ENCODE measurements around the gene ACOD1.

Gene ACOD1

DNA sequence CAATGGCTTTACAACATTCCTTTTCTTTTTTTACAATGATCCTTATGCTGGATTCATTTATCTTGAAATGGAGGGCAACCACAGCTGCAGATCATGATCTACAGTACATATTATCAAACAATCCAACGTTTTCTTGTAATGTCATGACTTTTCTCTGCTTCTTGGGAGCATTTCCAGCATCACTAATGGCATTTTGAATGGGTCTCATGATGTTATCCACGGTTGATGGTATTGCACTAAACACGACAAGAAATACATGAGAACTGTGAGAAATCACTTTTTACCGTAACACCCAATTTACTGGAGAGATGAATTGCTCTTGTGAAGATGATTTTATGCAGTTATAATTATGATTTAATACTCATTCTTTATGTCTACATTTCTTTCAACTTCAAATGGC, 16.2 kb upstream of the ACOD1 start:
- DNase-seq (ENCODE audit: low read depth, low spot score), result no peak
- ChIA-PET POLR2A (no interaction called here), CTCF (interaction anchor here (0.6 kb wide), 1 partner anchor 28 kb away, joined by 3 read pairs; no protein-coding TSS in a partner anchor)
- H3K4me3 ChIP-seq (ENCODE audit: low read depth, low read length), result no peak overlapping the region
- TF ChIP-seq, protein P1, sequence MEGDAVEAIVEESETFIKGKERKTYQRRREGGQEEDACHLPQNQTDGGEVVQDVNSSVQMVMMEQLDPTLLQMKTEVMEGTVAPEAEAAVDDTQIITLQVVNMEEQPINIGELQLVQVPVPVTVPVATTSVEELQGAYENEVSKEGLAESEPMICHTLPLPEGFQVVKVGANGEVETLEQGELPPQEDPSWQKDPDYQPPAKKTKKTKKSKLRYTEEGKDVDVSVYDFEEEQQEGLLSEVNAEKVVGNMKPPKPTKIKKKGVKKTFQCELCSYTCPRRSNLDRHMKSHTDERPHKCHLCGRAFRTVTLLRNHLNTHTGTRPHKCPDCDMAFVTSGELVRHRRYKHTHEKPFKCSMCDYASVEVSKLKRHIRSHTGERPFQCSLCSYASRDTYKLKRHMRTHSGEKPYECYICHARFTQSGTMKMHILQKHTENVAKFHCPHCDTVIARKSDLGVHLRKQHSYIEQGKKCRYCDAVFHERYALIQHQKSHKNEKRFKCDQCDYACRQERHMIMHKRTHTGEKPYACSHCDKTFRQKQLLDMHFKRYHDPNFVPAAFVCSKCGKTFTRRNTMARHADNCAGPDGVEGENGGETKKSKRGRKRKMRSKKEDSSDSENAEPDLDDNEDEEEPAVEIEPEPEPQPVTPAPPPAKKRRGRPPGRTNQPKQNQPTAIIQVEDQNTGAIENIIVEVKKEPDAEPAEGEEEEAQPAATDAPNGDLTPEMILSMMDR (IDR thresholded peaks at IDR 0.05; ENCODE audit: insufficient read depth, low read length, missing control alignments), result no peak

DNA sequence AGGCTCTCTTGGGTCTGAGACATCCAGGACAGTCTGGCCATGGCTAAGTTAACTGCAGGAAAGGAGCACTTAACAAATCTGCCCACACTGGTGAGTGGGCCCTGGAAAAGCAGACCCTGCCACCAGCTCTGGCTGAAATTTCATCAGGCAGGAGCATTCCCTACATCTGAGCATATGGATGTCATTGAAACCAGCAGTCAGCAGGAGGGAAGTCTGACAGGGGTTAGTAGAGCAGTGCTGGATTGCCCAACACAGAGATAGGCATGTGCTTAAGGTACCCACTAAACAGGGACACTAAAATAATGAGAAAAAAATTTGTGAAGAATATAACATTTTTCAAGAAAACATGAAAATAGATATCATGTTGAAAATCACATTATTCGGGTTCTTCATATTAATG, 13.6 kb upstream of the ACOD1 start:
- TF ChIP-seq, protein P1 (IDR thresholded peaks at IDR 0.05; ENCODE audit: insufficient read depth, low read length, missing control alignments), result no peak
- ChIA-PET CTCF (interaction anchor here (1.7 kb wide), 1 partner anchor 46 kb away, joined by 5 read pairs; no protein-coding TSS in a partner anchor), POLR2A (no interaction called here)
- no peak overlapping the region for H3K4me3 ChIP-seq (ENCODE audit: low read depth, low read length)
- DNase-seq (ENCODE audit: low read depth, low spot score), result no peak

DNA sequence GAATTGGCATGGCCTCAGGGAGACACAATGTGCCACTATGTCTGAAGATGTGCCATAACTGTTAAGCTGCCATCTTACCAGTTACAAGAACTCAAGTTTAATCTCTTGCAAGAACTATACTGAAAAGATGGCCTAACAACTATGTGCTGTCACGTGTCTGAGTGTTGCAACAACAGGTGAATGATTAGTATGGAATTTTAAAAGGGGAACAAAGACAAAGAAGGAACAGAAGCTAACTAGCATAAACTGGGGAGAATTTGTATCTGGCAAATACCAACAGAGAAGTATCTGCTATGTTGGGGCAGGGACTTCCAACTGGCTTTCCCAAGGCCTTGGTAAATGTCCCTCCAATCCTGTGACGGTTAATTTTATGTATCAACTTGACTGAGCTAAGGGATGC, 11.5 kb upstream of the ACOD1 start:
- CTCF ChIA-PET, result interaction anchor here (0.6 to 2.7 kb wide), 3 partner anchors 33 to 46 kb away, joined by 3 to 8 read pairs (median 4); no protein-coding TSS in a partner anchor
- H3K4me3 ChIP-seq (ENCODE audit: low read depth, low read length), result no peak overlapping the region
- TF ChIP-seq, protein P1 (IDR thresholded peaks at IDR 0.05; ENCODE audit: insufficient read depth, low read length, missing control alignments), result no peak
- POLR2A ChIA-PET, result no interaction called here
- DNase-seq (ENCODE audit: low read depth, low spot score), result no peak

DNA sequence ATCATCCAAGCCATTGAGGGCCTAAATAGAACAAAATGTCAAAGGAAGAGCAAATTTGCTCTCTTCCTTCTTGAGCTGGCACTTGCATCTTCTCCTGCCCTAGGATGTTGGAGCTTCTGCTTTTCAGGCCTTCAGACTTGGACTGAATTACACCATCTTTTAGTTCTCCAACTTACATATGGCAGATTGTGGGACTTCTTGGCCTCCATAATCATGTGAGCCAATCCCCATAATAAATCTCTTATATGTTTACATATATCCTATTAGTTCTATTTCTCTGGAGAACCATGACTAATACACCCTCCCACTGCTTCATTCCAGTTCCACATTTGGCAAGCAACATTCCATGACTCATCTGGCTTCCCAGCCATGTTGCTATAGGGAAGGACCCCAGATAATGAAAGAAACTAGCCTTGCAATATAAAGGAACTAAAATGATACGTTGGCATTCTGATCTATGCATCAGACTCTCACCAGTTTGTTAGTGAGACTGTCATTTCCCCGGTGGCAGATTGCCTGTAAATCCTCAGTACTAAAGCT, 11.0 kb upstream of the ACOD1 start:
- DNase-seq (ENCODE audit: low read depth, low spot score), result peak; percentile 85

DNA sequence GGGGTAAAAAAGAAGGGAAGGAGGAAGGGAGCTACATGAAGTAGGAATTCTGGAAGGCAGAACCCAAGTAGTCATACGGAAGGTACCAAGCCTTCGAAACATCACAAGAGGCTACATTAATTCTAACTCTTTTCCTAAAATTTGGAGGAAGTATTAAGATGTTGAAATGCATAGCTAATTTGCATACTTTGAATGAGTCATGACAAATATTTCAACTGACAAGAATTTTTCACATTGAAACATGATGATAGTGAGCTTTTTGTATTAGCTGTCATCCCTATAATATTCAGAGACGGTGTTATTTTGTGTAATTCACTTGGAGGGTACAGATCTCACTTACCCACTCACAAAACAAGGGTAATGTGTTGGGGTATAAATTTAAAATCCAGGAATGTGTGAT, 9.1 kb upstream of the ACOD1 start:
- DNase-seq (ENCODE audit: low read depth, low spot score), result peak; percentile 29
- ChIA-PET CTCF (interaction anchor here (2.7 kb wide), 1 partner anchor 41 kb away, joined by 8 read pairs; no protein-coding TSS in a partner anchor), POLR2A (no interaction called here)
- TF ChIP-seq, protein P1 (IDR thresholded peaks at IDR 0.05; ENCODE audit: insufficient read depth, low read length, missing control alignments), result no peak
- no peak overlapping the region for H3K4me3 ChIP-seq (ENCODE audit: low read depth, low read length)

More for the DNA sequence above, 11.0 kb upstream of the ACOD1 start:
- ChIA-PET POLR2A (no interaction called here), CTCF (interaction anchor here (1.6 to 2.7 kb wide), 2 partner anchors 33 to 43 kb away, joined by 4 to 8 read pairs; no protein-coding TSS in a partner anchor)
- TF ChIP-seq, protein P1 (IDR thresholded peaks at IDR 0.05; ENCODE audit: insufficient read depth, low read length, missing control alignments), result no peak
- H3K4me3 ChIP-seq (ENCODE audit: low read depth, low read length), result no peak overlapping the region

DNA sequence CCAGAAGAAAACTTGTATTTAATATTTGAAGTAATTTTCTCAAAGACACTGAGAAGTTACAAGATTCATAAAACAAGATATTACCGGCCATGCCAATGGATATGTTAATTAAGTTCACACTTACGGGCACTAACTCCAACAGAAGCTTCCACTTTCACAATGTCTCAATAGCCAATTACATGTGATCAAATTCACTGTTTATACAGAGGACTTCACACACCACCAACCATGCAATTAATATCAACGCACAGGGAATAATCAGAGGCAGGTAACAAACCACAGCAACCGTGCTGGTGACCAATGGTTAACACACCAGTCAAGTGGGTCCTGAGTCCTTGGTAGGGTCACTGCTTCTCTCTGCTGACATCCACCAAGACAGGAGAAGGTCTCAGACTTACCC, 5.9 kb upstream of the ACOD1 start:
- POLR2A ChIA-PET, result no interaction called here
- H3K4me3 ChIP-seq (ENCODE audit: low read depth, low read length), result no peak overlapping the region
- CTCF ChIA-PET, result no interaction called here
- no peak for DNase-seq (ENCODE audit: low read depth, low spot score)
- TF ChIP-seq, protein P1 (IDR thresholded peaks at IDR 0.05; ENCODE audit: insufficient read depth, low read length, missing control alignments), result no peak

Data from AG04449 (cell line).